HG03097 (cell line): ENCODE results near the gene GPC5.
"Not testable (repeated sequence)": the region's sequence is repeated elsewhere in the genome, so short reads cannot be mapped to it uniquely, and the experiment has no call there.

Source experiments
- ATAC-seq: cut with Tn5 transposase; IDR thresholded peaks from one replicate; pipeline ENCODE4 v1.9.1; 2021; ENCODE audit not compliant: unreplicated experiment, low FRiP score

GPC5 gene

DNA sequence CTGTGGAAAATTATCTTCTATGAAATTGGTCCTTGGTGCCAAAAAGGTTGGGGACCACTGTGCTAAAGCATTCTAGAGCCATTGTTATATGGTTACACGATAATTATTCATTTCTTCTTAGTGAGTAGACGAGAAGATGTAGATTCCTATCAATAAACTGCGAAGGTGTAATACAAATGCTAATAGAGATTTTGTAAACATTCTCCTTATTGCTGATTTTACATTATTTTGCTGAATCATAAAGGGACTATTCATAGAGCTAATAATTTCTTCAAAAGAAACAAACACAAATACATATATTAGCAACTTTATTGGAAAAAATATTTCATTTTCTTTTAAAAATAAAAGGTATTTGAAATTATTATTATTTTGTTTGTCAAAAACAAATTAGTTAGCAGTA lies 1005.2 kb downstream of the GPC5 start:
- ATAC-seq = no peak

DNA sequence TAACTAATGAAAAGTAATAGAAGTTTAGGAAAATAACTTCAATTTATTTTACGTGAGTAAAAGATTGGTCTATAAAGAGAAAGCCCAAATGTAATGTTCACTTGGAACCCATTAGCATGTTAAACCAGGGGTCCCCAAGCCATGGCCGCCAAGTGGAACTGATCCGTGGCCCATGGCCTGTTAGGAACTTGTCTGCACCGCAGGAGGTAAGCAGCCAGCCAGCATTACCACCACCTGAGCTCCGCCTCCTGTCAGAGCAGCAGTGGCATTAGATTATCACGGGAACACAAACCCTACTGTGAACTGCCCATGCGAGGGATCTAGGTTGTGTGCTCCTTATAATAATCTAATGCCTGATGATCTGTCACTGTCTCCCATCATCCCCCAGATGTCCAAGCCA lies 1009.4 kb downstream of the GPC5 start:
- ATAC-seq = no peak

DNA sequence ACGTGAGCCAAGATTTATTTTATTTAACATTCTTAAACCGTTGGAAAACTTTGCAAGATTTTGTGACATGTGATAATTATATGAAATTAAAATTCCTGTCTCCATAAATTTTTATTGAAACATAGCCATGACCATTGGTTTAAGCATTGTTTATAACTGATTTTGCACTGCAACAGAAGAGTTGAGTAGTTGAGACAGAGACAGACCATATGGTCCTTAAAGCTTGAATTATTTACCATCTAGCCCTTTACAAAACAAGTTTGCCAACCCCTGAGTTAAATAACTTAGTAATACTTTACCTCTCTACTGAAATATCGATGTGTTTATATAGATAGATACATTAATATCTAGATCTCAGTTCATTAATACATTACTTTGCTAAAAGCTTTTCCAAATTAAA lies 1014.1 kb downstream of the GPC5 start:
- no peak for ATAC-seq

DNA sequence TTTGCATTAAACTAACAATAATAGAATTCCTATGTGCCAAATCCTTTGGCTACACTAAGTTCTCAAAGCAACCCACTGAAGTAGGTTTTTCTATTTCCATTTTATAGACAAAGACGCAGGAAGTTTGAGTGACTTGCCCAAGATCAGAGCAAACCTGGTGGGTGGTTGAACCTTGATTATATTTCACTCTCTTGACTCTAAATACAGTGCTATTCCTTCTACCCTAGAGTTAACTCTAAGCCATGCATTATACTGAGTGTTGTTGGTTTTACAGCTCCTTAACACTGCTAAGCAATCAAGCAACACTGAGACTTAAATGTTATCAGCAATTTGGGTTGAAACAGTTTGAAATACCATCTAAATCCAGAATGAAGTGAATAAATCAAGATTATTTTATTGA lies 1014.6 kb downstream of the GPC5 start:
- ATAC-seq = no peak

DNA sequence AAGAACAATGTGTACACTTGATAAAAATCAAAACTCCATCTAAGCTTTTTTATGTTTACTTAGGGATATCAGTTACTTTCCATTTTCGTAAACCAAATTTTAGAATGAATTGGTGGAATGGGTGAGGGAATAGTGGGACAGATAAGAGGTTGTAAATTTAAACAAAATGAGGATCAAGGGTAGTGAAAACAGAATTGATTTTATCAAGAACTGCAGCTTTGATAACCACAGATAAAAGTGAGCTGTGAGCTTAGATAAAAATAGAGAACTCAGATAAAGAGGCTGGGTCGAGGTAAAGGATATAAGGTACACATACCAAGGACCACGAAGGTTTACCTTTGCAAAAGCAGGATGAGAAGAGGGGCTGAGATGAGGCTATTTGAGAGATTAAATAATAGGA lies 1015.0 kb downstream of the GPC5 start:
- no peak for ATAC-seq

DNA sequence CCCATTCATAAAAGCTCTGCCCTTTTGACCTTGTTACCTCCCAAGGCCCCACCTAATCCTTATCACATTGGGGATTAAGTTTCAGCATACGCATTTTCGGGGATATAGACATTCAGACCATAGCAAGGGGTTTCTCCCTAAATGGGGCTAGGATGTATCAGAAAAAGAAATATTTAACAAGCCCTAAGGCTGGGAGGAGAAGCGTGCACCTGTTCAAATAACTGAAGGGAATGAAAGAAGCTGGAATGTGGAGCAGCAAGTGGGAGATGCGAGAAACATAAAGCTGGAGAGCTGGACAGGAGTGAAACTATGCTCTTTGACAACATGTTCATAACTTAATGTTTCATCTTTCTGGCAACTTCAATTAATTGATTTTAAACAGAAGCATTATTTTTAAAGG lies 1016.4 kb downstream of the GPC5 start:
- ATAC-seq = no peak

- no peak for ATAC-seq
These were observed 1017.4 kb downstream of the GPC5 start for GRCh38 chr13:92415781-92416180.

GRCh38 chr13:92418818-92419412 lies 1020.5 kb downstream of the GPC5 start:
- ATAC-seq = no peak

- ATAC-seq = no peak
These were observed 1030.8 kb downstream of the GPC5 start for GRCh38 chr13:92429231-92429630.

GRCh38 chr13:92433386-92433785 lies 1035.0 kb downstream of the GPC5 start:
- no peak for ATAC-seq

GRCh38 chr13:92433963-92434362 lies 1035.5 kb downstream of the GPC5 start:
- ATAC-seq = no peak

- ATAC-seq = no peak
These were observed 1038.5 kb downstream of the GPC5 start for GRCh38 chr13:92436924-92437323.

- ATAC-seq = no peak
These were observed 1045.8 kb downstream of the GPC5 start for GRCh38 chr13:92444244-92444643.

DNA sequence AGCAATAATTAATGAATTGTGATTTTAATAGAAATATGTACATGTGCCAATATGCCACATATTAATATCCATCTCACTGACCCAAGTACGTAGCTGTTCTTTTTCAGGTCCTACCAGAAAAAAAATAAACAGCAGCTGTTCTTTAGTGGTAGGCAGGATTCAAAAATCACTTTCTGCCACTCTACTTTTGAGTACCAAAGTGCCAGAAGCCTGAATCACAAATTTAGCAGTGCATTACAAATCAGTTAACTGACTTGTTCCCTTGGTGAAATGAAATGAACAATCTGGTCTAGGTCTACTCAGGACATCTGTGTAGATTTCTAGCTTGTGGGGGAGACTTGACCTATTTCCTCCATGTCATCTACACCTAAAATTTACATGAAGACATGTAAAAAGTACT lies 1052.6 kb downstream of the GPC5 start:
- ATAC-seq = no peak

- no peak for ATAC-seq
These were observed 1054.4 kb downstream of the GPC5 start for GRCh38 chr13:92452840-92453239.

GRCh38 chr13:92459306-92459705 lies 1060.9 kb downstream of the GPC5 start:
- ATAC-seq = no peak

GRCh38 chr13:92460479-92460878 lies 1062.1 kb downstream of the GPC5 start:
- no peak for ATAC-seq

- ATAC-seq = no peak
These were observed 1063.0 kb downstream of the GPC5 start for GRCh38 chr13:92461402-92461801.

DNA sequence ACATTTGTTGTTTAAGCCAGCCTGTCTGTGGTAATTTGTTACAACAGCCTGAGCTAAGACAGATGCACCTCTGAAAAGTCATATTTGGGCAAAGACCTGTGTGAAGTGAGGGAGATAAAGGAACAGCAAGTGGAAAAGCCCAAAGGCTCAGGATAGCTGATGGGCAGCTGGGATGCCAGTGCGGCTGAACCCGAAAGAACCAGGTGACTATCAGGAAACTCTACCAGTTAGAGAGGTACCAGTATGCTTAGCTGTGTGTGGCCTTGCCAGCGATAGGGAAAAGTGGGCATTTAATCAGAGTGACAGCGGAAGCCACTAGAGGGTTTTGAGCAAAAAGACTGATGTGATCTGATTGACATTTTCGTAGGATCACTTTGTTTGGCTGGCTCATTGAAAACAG lies 1063.4 kb downstream of the GPC5 start:
- ATAC-seq = no peak

DNA sequence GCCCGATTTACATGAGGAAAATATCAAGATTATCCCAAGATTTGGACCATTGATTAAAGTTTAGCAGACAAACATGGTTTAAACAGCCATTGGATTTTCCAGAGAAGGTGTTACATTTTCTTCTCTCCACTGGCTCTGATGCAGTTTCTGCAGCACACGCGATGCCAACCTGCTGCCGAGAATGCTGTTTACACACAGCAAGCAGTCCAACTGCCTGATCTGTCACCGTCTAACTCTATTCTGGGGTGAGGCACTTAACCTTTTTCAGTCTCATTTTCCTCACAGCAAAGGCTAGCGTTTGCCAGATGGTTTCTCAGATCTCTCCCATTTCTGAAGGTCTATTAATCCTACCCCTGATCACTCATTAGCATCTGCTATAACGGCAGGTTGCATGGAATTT lies 1064.7 kb downstream of the GPC5 start:
- ATAC-seq = no peak

GRCh38 chr13:92473765-92474475 lies 1075.5 kb downstream of the GPC5 start:
- no peak for ATAC-seq

GRCh38 chr13:92480387-92480786 lies 1082.0 kb downstream of the GPC5 start:
- no peak for ATAC-seq

DNA sequence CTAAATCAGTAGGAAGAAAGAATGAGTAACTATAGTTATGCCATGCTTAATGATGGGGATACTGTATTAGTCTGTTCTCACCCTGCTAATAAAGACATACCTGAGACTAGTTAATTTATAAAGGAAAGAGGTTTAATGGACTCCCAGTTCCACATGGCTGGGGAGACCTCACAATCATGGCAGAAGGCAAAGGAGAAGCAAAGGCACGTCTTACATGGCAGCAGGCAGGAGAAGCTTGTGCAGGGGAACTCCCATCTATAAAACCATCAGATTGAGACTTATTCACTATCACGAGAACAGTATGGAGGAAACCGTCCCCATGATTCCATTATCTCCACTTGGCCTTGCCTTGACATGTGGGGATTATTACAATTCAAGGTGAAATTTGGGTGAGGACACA lies 1084.4 kb downstream of the GPC5 start:
- ATAC-seq = not testable (repeated sequence)
